PC-9 (cell line): ENCODE data around the gene MPC2.

Experiments
- CTCF ChIP-seq: fragments of 200-600 bp; sonication (generic); conservative IDR thresholded peaks from 2 replicates; pipeline ENCODE4 v1.6.1; 2017; ENCODE audit warnings: mixed run types, antibody characterized with exemption, mild to moderate bottlenecking, moderate library complexity
- EZH2 ChIP-seq: fragments of 200-600 bp; sonication (generic); IDR thresholded peaks from 2 replicates; pipeline ENCODE4 v1.8.0; 2017; ENCODE audit warnings: antibody characterized with exemption, low read depth

GRCh38 chr1:167899253-167899681, 37.6 kb downstream of the MPC2 start:
- TF ChIP-seq CTCF (no peak), EZH2 (no peak)
